Subcutaneous abdominal adipose tissue (tissue), 5 donors: Measurements from ENCODE around the gene GPR171.
"Not testable (repeated sequence)": the region's sequence is repeated elsewhere in the genome, so short reads cannot be mapped to it uniquely, and the experiment has no call there.

Experiments
- H3K27ac ChIP-seq: one replicate; pipeline ENCODE4 v1.7.0; 2013; ENCODE audit warnings: low read depth, mild to moderate bottlenecking, inconsistent platforms, low read length, moderate library complexity
- H3K27me3 ChIP-seq, 5 donors: one replicate each; pipeline ENCODE4 v1.7.0; 2013; ENCODE audit warnings: low read length in 5 of 5, inconsistent platforms in 1 of 5; ENCODE audit not compliant: control insufficient read depth in 5 of 5, insufficient read depth in 4 of 5
- H3K36me3 ChIP-seq, 5 donors: one replicate each; pipeline ENCODE4 v1.7.0; 2013; ENCODE audit warnings: low read length in 5 of 5; ENCODE audit not compliant: control insufficient read depth in 5 of 5, insufficient read depth in 5 of 5
- H3K4me1 ChIP-seq, 5 donors: one replicate each; pipeline ENCODE4 v1.7.0; 2013; ENCODE audit warnings: low read length in 5 of 5, mild to moderate bottlenecking in 3 of 5, moderate library complexity in 1 of 5; ENCODE audit not compliant: control insufficient read depth in 5 of 5, insufficient read depth in 5 of 5
- H3K4me3 ChIP-seq, 5 donors: one replicate each; pipeline ENCODE4 v1.7.0; 2013; ENCODE audit warnings: low read length in 5 of 5, low read depth in 1 of 5
- H3K9ac ChIP-seq, 5 donors: one replicate each; pipeline ENCODE4 v1.7.0; 2013; ENCODE audit warnings: low read length in 5 of 5, mild to moderate bottlenecking in 4 of 5, moderate library complexity in 3 of 5
- H3K9me3 ChIP-seq, 5 donors: one replicate each; pipeline ENCODE4 v1.7.0; 2013; ENCODE audit warnings: low read length in 5 of 5; ENCODE audit not compliant: control insufficient read depth in 5 of 5
- donor health status: healthy.
- donor health status: healthy.
- donor health status: healthy.
- donor health status: healthy.
- donor health status: healthy.

Gene GPR171

DNA sequence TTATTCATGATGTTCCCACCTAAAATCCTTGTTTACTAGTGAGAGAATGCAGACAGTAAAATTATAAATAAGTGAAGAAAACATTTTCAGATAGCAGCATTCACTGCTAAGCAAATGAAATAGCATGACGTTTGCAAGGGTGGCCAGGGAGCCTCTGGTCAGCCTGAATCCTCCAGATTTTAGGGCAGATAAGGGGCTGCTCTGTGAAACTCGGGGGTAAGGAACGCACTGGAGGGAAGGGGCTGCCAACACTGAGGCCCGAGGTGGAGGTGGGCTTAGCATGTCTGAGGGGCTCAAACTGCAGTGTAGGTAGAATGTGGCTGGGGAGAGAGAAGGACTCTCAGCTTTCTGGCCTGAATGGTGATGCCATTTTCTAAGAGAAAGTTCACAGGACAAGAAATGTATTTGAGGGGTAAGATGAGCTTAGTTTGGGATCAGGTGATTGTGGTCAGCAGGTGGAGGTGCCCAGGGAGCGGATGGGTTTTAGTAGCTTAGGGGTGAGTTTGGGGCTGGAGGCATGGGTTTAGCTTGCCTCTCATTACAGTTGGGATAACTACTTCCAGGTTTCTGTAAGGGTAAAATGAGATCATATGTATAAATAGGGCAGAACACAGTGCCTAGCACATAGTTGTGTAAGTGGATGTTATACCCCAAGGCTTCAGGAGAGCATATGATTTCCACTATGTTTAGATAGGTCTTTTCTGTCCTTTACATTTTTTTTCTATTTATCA lies 20.5 kb downstream of the GPR171 start:
- no peak overlapping the region for H3K4me3 ChIP-seq
- H3K9ac ChIP-seq, result no peak overlapping the region
- peaks cover 0 to 4% (median 0%) of the 10 kb centered on the region in 5 donors for H3K27me3 ChIP-seq
- H3K36me3 ChIP-seq, result no peaks in the 10 kb centered on the region
- H3K27ac ChIP-seq, result no peak overlapping the region
- H3K4me1 ChIP-seq, result peaks cover 0 to 7% (median 0%) of the 10 kb centered on the region in 5 donors
- no peaks in the 10 kb centered on the region for H3K9me3 ChIP-seq

DNA sequence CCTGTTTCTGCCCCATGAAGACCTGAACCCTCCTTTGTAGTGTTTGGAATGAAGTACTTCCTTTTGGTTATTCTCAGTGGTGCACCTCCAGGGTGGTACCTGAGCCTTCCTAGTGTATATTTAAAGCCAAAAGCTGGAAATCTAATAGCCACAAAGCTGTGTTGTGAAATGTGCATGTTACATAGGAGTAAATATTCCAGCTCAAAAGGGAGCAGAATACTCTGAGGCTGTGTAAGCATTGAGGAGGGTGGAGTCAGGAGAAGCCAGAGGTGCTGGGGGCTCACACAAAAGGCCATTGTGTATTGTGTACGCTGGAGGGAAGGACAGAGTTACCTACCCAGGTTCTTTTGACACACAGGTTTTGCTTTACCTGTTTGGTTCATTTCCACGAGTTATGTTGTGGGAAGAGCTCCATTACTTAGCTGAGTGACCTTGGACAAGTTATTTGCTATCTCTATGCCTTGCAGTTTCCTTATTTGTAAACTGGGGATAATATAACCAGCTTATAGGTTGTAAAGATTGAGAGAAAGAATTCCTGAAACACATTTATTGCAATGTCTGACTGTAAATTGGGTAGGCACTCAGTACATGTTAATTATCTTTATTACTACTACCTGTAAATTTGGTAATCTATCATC lies 24.7 kb downstream of the GPR171 start:
- H3K27me3 ChIP-seq, result peaks cover 0 to 4% (median 0%) of the 10 kb centered on the region in 5 donors
- peaks cover 0 to 6% (median 0%) of the 10 kb centered on the region in 5 donors for H3K4me1 ChIP-seq
- H3K9ac ChIP-seq, result no peak overlapping the region
- H3K4me3 ChIP-seq, result no peak overlapping the region
- H3K9me3 ChIP-seq, result no peaks in the 10 kb centered on the region
- no peak overlapping the region for H3K27ac ChIP-seq
- H3K36me3 ChIP-seq, result no peaks in the 10 kb centered on the region

DNA sequence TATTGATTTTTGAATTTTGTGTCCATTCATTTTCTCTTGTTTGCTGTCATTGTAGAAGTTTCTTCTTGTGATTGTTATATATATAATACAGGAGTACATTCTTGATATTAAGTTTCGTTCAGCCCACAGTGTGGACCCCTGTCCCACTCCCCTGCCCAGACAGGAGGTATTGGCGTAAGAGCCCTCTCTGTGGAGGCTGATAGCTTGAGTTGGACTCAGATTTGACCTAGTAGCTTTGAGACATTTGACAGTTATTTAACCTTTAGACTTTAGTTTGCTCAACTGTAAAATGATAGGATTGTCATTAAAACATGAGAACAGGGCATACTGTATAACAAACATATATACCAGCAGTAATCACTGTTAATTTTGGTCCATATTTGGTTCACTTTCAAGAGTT lies 27.1 kb downstream of the GPR171 start:
- H3K27me3 ChIP-seq, result no peaks in the 10 kb centered on the region
- H3K9me3 ChIP-seq, result no peaks in the 10 kb centered on the region
- no peak overlapping the region for H3K4me3 ChIP-seq
- H3K36me3 ChIP-seq, result no peaks in the 10 kb centered on the region
- H3K4me1 ChIP-seq, result peaks cover 0 to 13% (median 0%) of the 10 kb centered on the region in 5 donors
- no peak overlapping the region for H3K9ac ChIP-seq
- no peak overlapping the region for H3K27ac ChIP-seq

DNA sequence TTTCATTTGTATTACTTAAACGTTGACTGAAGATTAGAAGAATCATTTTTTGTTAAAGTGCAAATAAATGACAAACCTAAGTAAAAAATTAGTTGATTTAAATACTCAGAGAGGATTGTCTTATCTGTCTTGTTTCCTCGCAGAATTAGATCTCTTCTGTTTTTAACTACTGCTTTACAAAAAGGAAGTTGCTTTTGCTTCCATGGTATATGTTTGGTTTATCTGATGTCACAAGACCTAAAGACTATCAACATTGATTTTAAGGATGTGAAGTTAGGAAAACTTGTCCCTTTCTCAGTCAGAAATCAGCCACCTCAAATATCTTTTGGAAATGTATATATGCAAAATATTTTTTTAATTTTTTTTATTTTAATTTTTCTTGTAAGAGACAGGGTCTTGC lies 28.7 kb downstream of the GPR171 start:
- H3K4me3 ChIP-seq, result no peak overlapping the region
- no peaks in the 10 kb centered on the region for H3K9me3 ChIP-seq
- no peak overlapping the region for H3K9ac ChIP-seq
- no peaks in the 10 kb centered on the region for H3K36me3 ChIP-seq
- H3K27me3 ChIP-seq, result no peaks in the 10 kb centered on the region
- H3K4me1 ChIP-seq, result peaks cover 0 to 19% (median 3%) of the 10 kb centered on the region in 5 donors
- no peak overlapping the region for H3K27ac ChIP-seq

DNA sequence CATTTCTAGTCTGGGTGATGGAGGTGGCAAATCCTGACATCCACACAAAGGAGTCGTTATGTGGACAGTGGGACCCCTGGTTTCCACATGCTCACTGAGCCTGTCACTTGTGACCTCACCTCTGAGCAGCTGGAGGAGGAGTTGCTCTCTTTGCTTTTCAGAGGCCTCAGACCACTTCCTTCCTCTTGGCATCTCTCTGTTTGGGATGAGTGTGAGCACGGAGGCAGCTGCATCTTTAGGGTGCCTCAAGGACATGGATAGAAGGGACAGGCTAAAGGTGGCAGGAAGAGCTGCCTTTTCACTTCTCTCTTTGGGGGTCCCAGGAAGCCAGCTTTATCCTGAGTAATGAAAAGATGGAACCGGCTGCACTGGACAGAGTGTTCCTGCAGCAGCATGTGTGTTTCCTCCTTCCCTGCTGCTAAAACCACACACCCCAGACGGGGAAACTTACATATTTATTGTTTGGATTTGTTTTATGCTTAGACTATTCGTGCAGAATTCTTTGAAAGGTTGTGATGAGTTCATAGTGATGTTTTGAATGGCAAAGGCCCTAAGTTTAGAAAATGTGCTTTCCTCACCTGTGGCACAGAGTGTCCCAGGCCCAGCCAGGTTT lies 31.8 kb downstream of the GPR171 start:
- Histone ChIP-seq H3K4me3 (no peak overlapping the region), H3K36me3 (no peaks in the 10 kb centered on the region), H3K27ac (no peak overlapping the region), H3K9me3 (no peaks in the 10 kb centered on the region), H3K9ac (no peak overlapping the region), H3K27me3 (no peaks in the 10 kb centered on the region), H3K4me1 (peaks cover 0 to 19% (median 3%) of the 10 kb centered on the region in 5 donors)

DNA sequence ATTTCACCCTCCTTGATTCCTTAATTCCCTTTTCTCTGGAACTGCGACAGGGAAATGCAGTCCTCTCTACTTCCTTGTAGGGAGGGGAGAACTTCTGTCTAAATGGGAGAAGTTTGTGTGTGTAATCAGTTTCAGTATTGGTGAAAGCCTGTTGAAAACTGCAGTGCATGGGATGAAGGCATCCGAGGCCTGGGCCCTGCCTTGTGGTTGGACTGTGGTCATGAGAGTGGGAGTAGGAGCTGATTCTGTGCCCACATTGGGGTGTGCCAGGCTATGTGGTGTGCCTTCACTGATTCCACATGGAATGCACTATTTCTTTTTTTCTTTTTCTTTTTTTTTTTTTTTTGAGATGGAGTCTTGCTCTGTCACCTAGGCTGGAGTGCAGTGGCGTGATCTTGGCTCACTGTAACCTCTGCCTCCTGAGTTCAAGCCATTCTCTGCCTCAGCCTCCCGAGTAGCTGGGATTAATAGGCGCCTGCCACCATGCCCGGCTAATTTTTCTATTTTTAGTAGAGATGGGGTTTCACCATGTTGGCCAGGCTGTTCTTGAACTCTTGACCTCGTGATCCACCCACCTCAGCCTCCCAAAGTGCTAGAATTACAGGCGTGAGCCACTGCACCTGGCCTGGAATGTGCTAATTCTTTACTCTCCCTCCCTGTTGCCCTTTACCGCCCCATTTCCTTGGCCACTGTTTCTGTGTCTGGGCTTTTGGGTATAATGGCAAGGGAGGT lies 32.9 kb downstream of the GPR171 start:
- H3K4me1 ChIP-seq, result peaks cover 0 to 19% (median 3%) of the 10 kb centered on the region in 5 donors
- H3K36me3 ChIP-seq, H3K4me3 ChIP-seq, H3K9ac ChIP-seq, H3K9me3 ChIP-seq, H3K27me3 ChIP-seq, H3K27ac ChIP-seq: not testable (repeated sequence)

DNA sequence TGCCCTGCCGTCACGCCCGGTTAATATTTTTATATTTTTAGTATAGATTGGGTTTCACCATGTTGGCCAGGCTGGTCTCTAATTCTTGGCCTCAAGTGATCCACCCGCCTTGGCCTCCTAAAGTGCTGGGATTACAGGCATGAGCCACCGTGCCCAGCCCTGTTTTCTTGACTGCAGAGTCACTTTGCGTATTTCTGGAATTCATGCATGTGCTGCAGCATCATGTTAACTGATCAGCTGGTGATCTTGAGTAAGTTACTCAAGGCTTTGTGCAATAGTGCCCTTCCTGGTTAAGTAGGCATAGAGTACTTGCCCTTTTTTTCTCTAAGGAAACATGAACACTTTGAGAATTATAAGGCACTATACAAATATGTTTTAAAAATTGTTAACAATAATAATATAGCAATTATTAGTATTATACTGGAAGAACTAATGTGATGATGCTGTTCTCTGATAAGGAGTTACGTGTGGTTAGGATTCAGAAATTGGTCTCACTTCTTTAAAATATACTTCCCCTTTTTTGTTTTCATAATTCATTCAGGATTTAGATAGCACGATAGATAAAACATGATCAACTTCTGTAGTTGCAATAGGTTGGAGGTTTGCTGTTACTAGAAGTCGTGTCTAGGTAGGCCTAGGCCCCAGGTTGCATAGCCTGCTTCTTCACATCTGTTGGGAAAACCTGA lies 33.6 kb downstream of the GPR171 start:
- H3K9ac ChIP-seq, result no peak overlapping the region
- no peak overlapping the region for H3K27ac ChIP-seq
- no peaks in the 10 kb centered on the region for H3K9me3 ChIP-seq
- no peak overlapping the region for H3K4me3 ChIP-seq
- no peaks in the 10 kb centered on the region for H3K27me3 ChIP-seq
- no peaks in the 10 kb centered on the region for H3K36me3 ChIP-seq
- peaks cover 0 to 19% (median 3%) of the 10 kb centered on the region in 5 donors for H3K4me1 ChIP-seq

DNA sequence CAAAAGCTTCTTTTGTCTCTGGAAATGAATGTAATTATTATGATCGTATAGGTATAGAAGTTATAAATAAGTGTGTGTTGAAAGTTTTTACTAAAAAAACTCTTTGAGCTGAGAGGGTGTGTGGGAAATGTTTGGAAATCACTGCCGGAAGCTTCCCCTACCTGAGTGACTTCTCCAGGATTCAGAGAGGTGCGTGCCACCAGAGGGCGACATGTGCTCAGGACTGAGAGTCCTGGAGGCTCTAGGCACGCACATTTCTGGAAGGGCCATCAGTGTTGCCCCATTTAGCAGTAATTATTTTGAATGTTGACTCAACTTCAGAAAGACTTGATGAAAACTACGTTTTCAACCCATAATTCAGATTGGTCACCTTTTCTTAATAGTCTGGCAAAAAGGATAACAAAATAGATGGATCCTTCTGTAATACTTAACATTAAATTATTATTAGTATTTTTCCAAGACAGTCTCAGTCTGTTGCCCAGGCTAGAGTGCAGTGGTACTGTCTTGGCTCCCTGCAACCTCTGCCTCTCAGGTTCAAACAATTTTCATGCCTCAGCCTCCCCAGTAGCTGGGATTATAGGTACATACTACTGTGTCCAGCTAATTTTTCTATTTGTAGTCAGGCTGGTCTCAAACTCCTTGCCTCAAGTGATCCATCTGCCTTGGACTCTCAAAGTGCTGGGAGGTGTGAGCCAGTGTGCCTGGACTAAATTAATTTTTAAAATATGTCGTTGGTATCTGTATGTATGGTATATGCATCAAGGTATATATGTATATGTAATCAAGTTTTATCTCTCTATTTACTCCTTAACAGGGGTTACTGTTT lies 34.5 kb downstream of the GPR171 start:
- no peaks in the 10 kb centered on the region for H3K9me3 ChIP-seq
- H3K27ac ChIP-seq, result no peak overlapping the region
- no peaks in the 10 kb centered on the region for H3K36me3 ChIP-seq
- no peaks in the 10 kb centered on the region for H3K27me3 ChIP-seq
- H3K4me3 ChIP-seq, result no peak overlapping the region
- peaks cover 0 to 19% (median 3%) of the 10 kb centered on the region in 5 donors for H3K4me1 ChIP-seq
- H3K9ac ChIP-seq, result no peak overlapping the region

DNA sequence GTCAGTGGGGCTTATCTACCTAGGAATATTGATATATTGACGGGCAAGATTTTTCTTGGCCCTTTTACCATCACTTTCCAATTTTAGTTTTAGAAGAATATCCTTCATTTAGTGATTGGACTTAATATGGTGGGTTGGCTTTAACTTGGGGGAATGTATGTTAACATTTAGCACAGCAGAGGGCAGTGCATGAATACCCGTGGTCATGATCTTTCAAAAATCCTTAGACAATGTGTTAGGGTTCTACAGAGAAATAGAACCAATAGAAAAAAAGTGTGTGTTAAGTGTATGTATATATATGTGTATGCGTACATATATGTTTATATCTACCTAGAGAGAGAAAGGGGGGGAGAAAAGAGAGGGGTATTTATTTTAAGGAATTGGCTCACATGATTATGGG lies 36.9 kb downstream of the GPR171 start:
- H3K9me3 ChIP-seq, result no peaks in the 10 kb centered on the region
- no peaks in the 10 kb centered on the region for H3K27me3 ChIP-seq
- no peaks in the 10 kb centered on the region for H3K36me3 ChIP-seq
- no peak overlapping the region for H3K9ac ChIP-seq
- H3K27ac ChIP-seq, result no peak overlapping the region
- no peak overlapping the region for H3K4me3 ChIP-seq
- peaks cover 0 to 8% (median 3%) of the 10 kb centered on the region in 5 donors for H3K4me1 ChIP-seq
